ENCODE results near the gene VWA3B. TPM values are rescaled to one million over a fixed set of nuclear protein-coding genes. Genes with fewer than 3 reads are reported as not detected.
"Not testable (repeated sequence)": the region's sequence is repeated elsewhere in the genome, so short reads cannot be mapped to it uniquely, and the experiment has no call there.

Gene VWA3B
- total RNA-seq, 2 experiments from 2014 or later, result 0.43 TPM; not detected in 1

DNA sequence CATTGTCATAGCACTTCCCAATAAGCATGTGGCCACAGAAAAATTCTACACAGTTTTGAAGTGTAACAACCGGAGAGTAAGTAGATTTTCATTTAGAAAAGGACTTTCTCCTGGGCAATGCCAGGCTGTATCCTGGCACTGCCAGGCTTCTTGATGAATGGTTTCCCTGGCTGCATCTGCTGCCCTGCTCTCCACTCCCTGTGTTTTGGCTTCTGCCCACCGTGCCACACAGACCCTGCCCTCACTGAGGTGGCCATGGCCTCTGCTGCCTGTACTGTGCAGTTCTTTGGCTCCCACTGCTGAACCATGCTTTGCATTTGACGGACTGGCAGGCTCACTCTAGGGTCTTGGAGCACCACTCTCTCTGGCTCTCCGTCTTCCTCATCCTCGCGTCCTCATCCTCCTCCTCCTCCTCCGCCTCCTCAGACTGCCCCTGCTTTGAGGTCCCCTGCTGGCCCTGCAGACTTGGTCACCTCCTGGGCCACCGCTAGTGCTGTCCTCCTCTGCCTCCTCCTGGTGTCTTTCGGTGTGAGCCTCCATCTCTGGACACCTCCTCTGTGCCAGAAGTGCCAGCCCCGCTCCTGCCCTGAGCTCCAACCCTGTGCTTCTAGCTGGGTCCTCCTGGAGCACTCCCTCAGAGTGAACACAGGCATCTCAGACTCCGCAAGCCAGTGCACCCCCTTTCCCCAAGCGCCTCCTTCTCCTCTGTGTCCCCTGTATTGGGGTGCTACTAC lies 213.3 kb downstream of the VWA3B start:
- H3K4me3 Mint-ChIP-seq, result no peak overlapping the region
- CTCF ChIA-PET, result interaction anchor here (0.7 kb wide), 1 partner anchor 13 kb away, joined by 3 read pairs; no protein-coding TSS in a partner anchor
- H3K36me3 Mint-ChIP-seq (ENCODE audit: low read depth), result no peaks in the 10 kb centered on the region
- no peaks in the 10 kb centered on the region for H3K9me3 Mint-ChIP-seq
- no peak for DNase-seq
- intact Hi-C loops (cut with micrococcal nuclease), result no loop called here
- H3K4me1 Mint-ChIP-seq (ENCODE audit: low read depth), result no peaks in the 10 kb centered on the region
- H3K27me3 Mint-ChIP-seq (ENCODE audit: low read depth), result peaks cover 4% of the 10 kb centered on the region
- no peak overlapping the region for H3K27ac Mint-ChIP-seq

DNA sequence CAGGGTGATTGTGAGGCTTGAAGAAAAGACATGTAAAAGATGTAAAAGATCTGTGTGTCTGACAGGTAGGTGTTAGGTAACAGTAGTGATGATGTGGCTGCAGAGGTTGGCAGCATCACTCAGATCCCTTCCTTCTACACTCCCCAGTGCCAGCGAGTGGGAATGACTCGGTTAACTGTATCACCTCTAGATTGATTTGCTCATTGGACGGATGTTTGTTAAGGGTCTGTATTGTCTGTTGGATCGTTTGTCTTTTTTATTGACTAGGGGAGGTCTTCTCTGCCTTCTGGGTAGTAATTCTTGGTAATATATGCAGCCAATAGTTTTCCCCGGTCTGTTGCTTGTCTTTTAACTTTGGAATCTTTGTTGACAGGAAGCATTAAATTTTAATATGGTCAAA lies 214.5 kb downstream of the VWA3B start:
- DNase-seq, result no peak
- H3K9me3 Mint-ChIP-seq, result no peaks in the 10 kb centered on the region
- H3K27ac Mint-ChIP-seq, result no peak overlapping the region
- H3K27me3 Mint-ChIP-seq (ENCODE audit: low read depth), result peaks cover 3% of the 10 kb centered on the region
- no peaks in the 10 kb centered on the region for H3K4me1 Mint-ChIP-seq (ENCODE audit: low read depth)
- CTCF ChIA-PET, result no interaction called here
- intact Hi-C loops (cut with micrococcal nuclease), result no loop called here
- H3K4me3 Mint-ChIP-seq, result no peak overlapping the region
- no peaks in the 10 kb centered on the region for H3K36me3 Mint-ChIP-seq (ENCODE audit: low read depth)

DNA sequence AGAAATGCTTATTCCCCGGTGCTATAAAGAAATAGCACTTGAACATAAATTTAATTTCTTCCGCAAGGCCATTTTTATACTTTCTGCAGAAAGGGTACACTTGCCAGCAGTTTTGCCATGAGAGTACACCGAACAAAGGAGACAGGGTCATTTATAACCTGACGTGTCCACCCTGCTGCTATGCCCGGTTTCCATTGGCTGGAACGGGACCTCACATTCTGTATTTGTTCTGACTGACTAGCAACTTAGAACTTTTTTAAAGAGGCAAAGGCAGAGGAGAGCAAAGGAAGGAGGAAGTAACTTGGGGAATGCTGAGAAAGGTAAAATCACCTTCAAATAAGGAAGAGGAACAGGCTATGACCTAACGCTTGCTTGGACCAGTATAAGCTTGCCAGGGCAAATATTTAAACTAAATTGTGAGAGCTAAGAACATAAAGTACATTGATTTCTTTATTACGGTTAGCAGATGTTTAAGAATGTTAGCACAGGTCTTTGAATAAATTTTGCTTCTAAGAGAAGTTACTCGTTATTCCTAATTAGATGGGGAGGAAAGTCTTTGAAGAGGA lies 220.2 kb downstream of the VWA3B start:
- H3K9me3 Mint-ChIP-seq; intact Hi-C loops (cut with micrococcal nuclease); H3K27ac Mint-ChIP-seq; H3K36me3 Mint-ChIP-seq (ENCODE audit: low read depth); H3K4me1 Mint-ChIP-seq (ENCODE audit: low read depth); H3K27me3 Mint-ChIP-seq (ENCODE audit: low read depth); DNase-seq; H3K4me3 Mint-ChIP-seq: not testable (repeated sequence)
- CTCF ChIA-PET, result interaction anchor here (0.6 kb wide), 1 partner anchor 291 kb away, joined by 5 read pairs; no protein-coding TSS in a partner anchor

DNA sequence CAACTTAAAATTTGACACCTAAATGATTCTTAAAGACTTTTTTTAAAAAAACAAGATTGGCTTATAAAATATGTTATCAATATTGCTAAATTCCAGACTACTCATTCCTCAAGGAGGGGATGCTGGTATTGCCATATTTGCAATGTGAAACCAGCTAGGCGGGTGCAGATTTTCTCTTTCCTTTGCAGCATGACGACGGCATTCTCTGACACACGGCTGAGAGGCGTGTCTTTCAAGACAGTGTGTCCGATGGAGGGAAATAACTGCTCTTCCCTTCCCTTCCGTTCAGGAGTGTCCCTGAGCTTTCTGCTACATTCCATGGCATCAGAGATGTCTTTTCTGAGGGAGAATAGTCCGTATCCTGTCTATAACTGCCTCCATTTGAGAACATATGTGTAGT lies 221.1 kb downstream of the VWA3B start:
- no peak for DNase-seq
- no peaks in the 10 kb centered on the region for H3K27me3 Mint-ChIP-seq (ENCODE audit: low read depth)
- no peaks in the 10 kb centered on the region for H3K4me1 Mint-ChIP-seq (ENCODE audit: low read depth)
- intact Hi-C loops (cut with micrococcal nuclease), result no loop called here
- CTCF ChIA-PET, result no interaction called here
- no peaks in the 10 kb centered on the region for H3K36me3 Mint-ChIP-seq (ENCODE audit: low read depth)
- no peak overlapping the region for H3K4me3 Mint-ChIP-seq
- no peak overlapping the region for H3K27ac Mint-ChIP-seq
- no peaks in the 10 kb centered on the region for H3K9me3 Mint-ChIP-seq

DNA sequence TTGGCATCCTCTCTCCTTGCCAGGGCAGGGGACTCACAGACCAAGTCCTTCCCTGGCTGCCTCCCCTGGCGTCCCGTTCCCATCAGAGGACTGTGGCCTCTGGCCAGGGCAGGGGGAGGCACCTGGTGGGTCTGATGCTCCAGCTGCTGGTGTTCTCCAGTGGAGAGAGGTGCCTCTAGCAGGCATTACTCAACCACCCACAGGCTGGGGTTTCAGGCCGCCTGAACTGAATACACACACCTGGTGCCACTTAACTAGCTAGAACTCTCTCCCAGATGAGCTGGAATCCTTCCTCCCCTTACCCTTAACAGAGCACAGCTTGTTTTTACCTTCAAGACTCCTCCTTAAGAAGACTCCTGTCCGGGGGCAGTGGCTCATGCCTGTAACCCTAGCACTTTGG lies 221.6 kb downstream of the VWA3B start:
- H3K27ac Mint-ChIP-seq, result no peak overlapping the region
- H3K36me3 Mint-ChIP-seq (ENCODE audit: low read depth), result no peaks in the 10 kb centered on the region
- no peaks in the 10 kb centered on the region for H3K9me3 Mint-ChIP-seq
- CTCF ChIA-PET, result no interaction called here
- H3K27me3 Mint-ChIP-seq (ENCODE audit: low read depth), result peaks cover 2% of the 10 kb centered on the region
- DNase-seq, result no peak
- H3K4me1 Mint-ChIP-seq (ENCODE audit: low read depth), result no peaks in the 10 kb centered on the region
- no peak overlapping the region for H3K4me3 Mint-ChIP-seq
- intact Hi-C loops (cut with micrococcal nuclease), result no loop called here

DNA sequence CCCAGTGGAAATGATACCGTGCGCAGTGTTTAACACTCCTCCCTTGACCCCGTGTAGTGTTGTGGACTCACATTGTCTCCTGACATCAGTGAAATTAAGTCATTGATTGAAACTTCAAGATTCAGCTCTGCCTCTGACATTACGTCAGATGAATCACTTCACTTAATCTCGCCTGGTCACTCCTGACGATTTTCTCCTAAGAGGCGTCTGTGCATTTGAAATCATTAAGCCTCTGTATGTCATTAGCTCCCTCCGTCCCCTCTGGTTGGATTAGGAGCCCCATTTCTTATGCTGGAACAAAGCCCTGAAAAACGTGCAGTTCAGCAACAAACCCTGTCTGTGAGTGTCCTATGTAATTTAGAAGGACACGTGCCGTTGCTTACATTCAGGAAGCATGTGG lies 222.6 kb downstream of the VWA3B start:
- H3K27ac Mint-ChIP-seq, result no peak overlapping the region
- no peaks in the 10 kb centered on the region for H3K9me3 Mint-ChIP-seq
- DNase-seq, result no peak
- no peaks in the 10 kb centered on the region for H3K36me3 Mint-ChIP-seq (ENCODE audit: low read depth)
- intact Hi-C loops (cut with micrococcal nuclease), result no loop called here
- CTCF ChIA-PET, result interaction anchor here (0.6 kb wide), 1 partner anchor 278 kb away, joined by 3 read pairs; no protein-coding TSS in a partner anchor
- no peak overlapping the region for H3K4me3 Mint-ChIP-seq
- H3K4me1 Mint-ChIP-seq (ENCODE audit: low read depth), result no peaks in the 10 kb centered on the region
- peaks cover 4% of the 10 kb centered on the region for H3K27me3 Mint-ChIP-seq (ENCODE audit: low read depth)

DNA sequence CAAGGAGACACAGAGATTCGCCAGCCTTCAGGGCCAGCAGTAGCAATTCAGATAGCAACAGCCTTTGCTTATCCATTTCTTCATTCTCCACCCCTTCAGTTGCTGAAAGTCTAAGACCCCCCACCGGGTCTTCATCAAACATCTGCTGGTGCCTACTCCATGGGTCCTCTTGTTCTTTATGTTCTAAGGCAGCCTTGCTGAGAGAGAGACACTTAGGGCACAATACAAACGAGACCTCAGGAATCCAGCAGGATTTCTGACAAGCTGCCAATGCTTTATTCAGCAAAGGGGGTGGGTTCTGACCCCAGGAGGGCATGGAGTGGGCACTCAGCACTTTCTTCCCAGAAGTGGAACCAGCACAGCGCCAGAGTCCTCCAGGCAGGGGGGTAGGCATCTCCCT lies 223.0 kb downstream of the VWA3B start:
- Mint-ChIP-seq H3K27me3 (ENCODE audit: low read depth) (peaks cover 4% of the 10 kb centered on the region), H3K27ac (no peak overlapping the region), H3K36me3 (ENCODE audit: low read depth) (no peaks in the 10 kb centered on the region), H3K4me1 (ENCODE audit: low read depth) (no peaks in the 10 kb centered on the region), H3K4me3 (no peak overlapping the region), H3K9me3 (no peaks in the 10 kb centered on the region)
- intact Hi-C loops (cut with micrococcal nuclease), result no loop called here
- no peak for DNase-seq
- CTCF ChIA-PET, result interaction anchor here (0.6 kb wide), 1 partner anchor 277 kb away, joined by 3 read pairs; no protein-coding TSS in a partner anchor

DNA sequence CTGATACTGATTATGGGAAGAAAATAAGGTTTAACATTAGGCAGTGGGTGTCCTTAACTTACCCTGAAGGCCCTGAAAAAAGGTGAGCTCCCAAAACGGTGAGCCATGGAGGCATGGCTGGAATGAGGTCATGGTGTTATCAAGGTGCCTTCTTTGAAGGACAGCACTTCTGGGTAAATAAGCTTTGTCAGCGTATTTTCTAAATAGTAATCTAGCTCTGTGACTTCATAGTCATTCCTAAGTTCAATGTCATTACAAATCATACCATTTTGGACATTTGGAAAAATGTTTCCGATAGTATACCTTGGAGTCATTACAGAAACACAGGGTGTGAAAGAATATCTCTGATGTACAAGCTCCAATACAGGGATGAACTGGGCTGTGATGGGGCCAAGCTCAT lies 224.1 kb downstream of the VWA3B start:
- H3K27me3 Mint-ChIP-seq (ENCODE audit: low read depth), result peaks cover 4% of the 10 kb centered on the region
- no peaks in the 10 kb centered on the region for H3K4me1 Mint-ChIP-seq (ENCODE audit: low read depth)
- no peaks in the 10 kb centered on the region for H3K36me3 Mint-ChIP-seq (ENCODE audit: low read depth)
- H3K9me3 Mint-ChIP-seq, result no peaks in the 10 kb centered on the region
- H3K27ac Mint-ChIP-seq, result no peak overlapping the region
- CTCF ChIA-PET, result no interaction called here
- no peak overlapping the region for H3K4me3 Mint-ChIP-seq
- DNase-seq, result no peak
- intact Hi-C loops (cut with micrococcal nuclease), result no loop called here

DNA sequence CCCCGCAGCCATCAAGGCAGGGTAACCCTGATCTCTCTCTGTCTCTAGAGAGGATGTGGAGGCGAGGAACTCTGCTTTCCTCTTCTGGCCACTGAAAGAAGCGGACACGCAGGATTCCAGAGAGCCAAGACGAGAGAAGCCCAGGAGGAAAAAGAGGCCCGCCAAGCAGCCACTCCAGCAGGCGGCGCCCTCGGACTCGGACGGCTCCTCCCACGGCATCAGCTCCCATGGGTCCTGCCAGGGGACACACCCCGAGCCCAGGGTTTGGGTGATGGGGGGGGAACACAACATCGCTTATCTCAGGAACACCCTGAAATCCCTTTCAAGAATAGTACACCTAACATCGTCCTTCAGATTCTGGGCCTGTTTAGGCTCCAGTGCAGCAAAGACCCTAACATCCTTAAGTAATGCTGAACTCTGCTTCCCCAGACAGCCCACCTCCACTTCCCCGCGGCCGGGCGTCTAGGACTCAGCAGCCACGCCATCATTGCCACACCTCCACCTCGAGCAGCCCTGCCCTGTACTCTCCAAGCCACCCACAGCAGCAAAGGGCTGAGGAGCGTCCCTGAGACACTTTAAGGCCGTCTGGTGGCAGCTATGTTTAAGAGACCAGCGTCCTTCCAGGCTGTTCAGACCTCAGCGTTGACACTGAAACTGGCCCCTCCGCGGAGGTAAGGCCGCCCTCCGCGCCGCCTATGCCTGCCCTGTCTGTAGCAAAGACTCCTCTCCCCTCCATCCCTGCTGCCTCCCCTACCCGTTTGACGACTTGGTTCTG lies 225.0 kb downstream of the VWA3B start:
- Mint-ChIP-seq H3K9me3 (no peaks in the 10 kb centered on the region), H3K36me3 (ENCODE audit: low read depth) (no peaks in the 10 kb centered on the region), H3K4me3 (no peak overlapping the region), H3K4me1 (ENCODE audit: low read depth) (no peaks in the 10 kb centered on the region), H3K27me3 (ENCODE audit: low read depth) (peaks cover 4% of the 10 kb centered on the region), H3K27ac (no peak overlapping the region)
- intact Hi-C loops (cut with micrococcal nuclease), result no loop called here
- CTCF ChIA-PET, result interaction anchor here (0.7 kb wide), 1 partner anchor 57 kb away, joined by 4 read pairs; no protein-coding TSS in a partner anchor
- DNase-seq, result no peak

DNA sequence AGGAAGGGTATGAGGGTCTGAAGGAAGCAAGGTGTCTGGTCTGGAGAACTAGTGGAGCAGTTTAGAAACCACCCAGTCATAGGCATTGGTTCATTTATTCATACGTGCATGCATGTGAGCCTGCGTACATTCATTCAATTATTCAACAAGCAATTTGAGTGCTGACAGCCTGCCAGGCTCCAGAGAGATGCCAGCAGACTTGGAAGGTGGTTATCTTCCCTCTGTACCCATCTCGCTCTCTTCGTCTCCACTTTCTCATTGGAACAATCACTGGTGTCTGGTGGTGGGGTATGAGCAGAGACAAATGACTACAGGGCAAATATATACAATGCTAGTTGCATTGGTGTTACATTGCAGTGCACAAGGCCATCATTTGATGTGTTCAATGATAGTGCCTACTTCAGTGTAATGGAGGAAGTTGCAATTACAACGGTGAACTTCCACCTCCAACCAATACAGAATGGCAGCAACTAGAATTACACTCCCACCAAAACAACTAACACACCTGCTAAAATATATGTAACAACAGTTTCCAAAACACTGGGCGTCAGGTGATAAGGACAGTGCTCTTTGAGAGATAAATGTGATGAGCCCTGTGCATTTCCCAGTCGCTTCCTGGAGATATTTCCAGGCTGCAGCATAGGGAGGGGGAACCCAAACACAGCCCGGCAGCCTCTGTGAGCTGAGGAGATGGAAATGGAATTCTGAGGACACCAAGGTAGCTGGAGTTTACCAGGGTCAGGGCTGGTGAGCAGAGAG lies 226.7 kb downstream of the VWA3B start:
- H3K27ac Mint-ChIP-seq, result no peak overlapping the region
- CTCF ChIA-PET, result no interaction called here
- no peaks in the 10 kb centered on the region for H3K9me3 Mint-ChIP-seq
- peaks cover 4% of the 10 kb centered on the region for H3K27me3 Mint-ChIP-seq (ENCODE audit: low read depth)
- H3K4me1 Mint-ChIP-seq (ENCODE audit: low read depth), result no peaks in the 10 kb centered on the region
- intact Hi-C loops (cut with micrococcal nuclease), result no loop called here
- no peaks in the 10 kb centered on the region for H3K36me3 Mint-ChIP-seq (ENCODE audit: low read depth)
- DNase-seq, result no peak
- no peak overlapping the region for H3K4me3 Mint-ChIP-seq

DNA sequence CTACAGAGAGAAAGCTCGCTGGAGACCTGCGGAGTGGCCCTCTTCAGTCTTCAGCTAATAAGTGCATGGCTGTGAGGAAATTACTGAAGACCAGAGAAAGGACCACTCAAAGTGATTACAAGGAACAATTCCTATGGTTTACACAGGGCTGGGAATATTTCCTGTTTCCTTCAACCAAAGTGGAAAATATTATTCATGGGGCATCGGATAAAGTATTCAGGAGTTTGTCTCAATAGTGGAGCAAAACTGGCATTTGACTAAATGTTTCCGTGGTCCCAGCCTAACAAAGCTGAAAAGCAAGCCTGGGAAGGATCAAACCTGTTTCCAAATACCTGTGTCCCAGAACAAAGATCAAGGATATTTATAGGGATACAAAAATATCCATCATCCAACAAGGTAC lies 227.3 kb downstream of the VWA3B start:
- H3K9me3 Mint-ChIP-seq, result no peaks in the 10 kb centered on the region
- no peak overlapping the region for H3K27ac Mint-ChIP-seq
- H3K27me3 Mint-ChIP-seq (ENCODE audit: low read depth), result peaks cover 4% of the 10 kb centered on the region
- no peak for DNase-seq
- H3K4me1 Mint-ChIP-seq (ENCODE audit: low read depth), result no peaks in the 10 kb centered on the region
- H3K36me3 Mint-ChIP-seq (ENCODE audit: low read depth), result no peaks in the 10 kb centered on the region
- CTCF ChIA-PET, result no interaction called here
- intact Hi-C loops (cut with micrococcal nuclease), result no loop called here
- no peak overlapping the region for H3K4me3 Mint-ChIP-seq

DNA sequence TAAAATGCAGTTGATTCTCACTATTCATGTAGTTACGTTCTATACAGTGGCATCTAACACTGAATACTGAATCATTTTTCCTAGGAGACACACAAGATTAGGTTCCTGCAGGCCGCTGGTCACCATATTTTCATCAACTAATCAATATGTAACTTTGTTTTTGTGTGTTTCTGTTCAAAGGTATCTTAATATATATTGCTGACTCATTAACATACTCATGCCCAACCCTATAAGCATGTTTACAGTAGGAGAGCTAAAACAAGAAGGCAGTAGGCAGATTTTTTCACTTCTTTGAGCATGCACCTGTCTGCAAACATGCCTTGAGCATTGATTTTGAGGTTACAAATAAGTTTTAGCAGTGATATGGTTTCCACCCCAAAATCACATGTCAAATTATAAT lies 229.0 kb downstream of the VWA3B start:
- no peak overlapping the region for H3K4me3 Mint-ChIP-seq
- peaks cover 6% of the 10 kb centered on the region for H3K27me3 Mint-ChIP-seq (ENCODE audit: low read depth)
- CTCF ChIA-PET, result no interaction called here

More for the DNA sequence above, 229.0 kb downstream of the VWA3B start:
- H3K9me3 Mint-ChIP-seq, result peaks cover 8% of the 10 kb centered on the region
- peaks cover 5% of the 10 kb centered on the region for H3K36me3 Mint-ChIP-seq (ENCODE audit: low read depth)
- no peak overlapping the region for H3K27ac Mint-ChIP-seq
- H3K4me1 Mint-ChIP-seq (ENCODE audit: low read depth), result no peaks in the 10 kb centered on the region
- intact Hi-C loops (cut with micrococcal nuclease), result no loop called here
- no peak for DNase-seq

Data from activated naive CD4-positive, alpha-beta T cell treated with anti-CD3 and anti-CD28 coated beads for 36 hours (primary cell).